ENCODE results near the gene MNX1. TPM values are rescaled to one million over a fixed set of nuclear protein-coding genes. Genes with fewer than 3 reads are reported as not detected.

MNX1 gene
- total RNA-seq, 1 donor from 2014 or later: not detected

GRCh38 chr7:157044943-157045660 lies 34.6 kb upstream of the MNX1 start:
- no peaks in the 10 kb centered on the region for H3K9me3 Mint-ChIP-seq

GRCh38 chr7:157044147-157044687 lies 33.8 kb upstream of the MNX1 start:
- no peaks in the 10 kb centered on the region for H4K20me1 ChIP-seq (ENCODE audit: low read depth)
- no peak overlapping the region for H2AFZ ChIP-seq (replicated peaks)
- no peak overlapping the region for H3K4me3 ChIP-seq
- Mint-ChIP-seq H3K27me3 (ENCODE audit: insufficient read depth, low read depth) (peaks cover 11% of the 10 kb centered on the region), H3K9me3 (no peaks in the 10 kb centered on the region), H3K4me3 (no peak overlapping the region), H3K36me3 (no peaks in the 10 kb centered on the region), H3K27ac (no peak overlapping the region), H3K4me1 (no peaks in the 10 kb centered on the region)
- no peaks in the 10 kb centered on the region for H3K4me1 ChIP-seq
- no peak for DNase-seq (ENCODE audit: low spot score)
- no peaks in the 10 kb centered on the region for H3K79me2 ChIP-seq (ENCODE audit: low read depth)
- H3K4me2 ChIP-seq: no peak overlapping the region
- H3K27me3 ChIP-seq: peaks cover 6% of the 10 kb centered on the region
- H3K27ac ChIP-seq: no peak overlapping the region
- H3K9ac ChIP-seq: no peak overlapping the region
- no peaks in the 10 kb centered on the region for H3K36me3 ChIP-seq
- H3F3A ChIP-seq (ENCODE audit: low read depth): no peaks in the 10 kb centered on the region
- H3K9me3 ChIP-seq (ENCODE audit: low read depth): no peaks in the 10 kb centered on the region
- TF ChIP-seq EZH2phosphoT487 (IDR thresholded peaks at IDR 0.05): no peak

More at GRCh38 chr7:157044943-157045660, 34.6 kb upstream of the MNX1 start:
- Histone ChIP-seq H2AFZ (replicated peaks) (no peak overlapping the region), H3K79me2 (ENCODE audit: low read depth) (no peaks in the 10 kb centered on the region), H3K27me3 (peaks cover 7% of the 10 kb centered on the region), H3K36me3 (no peaks in the 10 kb centered on the region), H4K20me1 (ENCODE audit: low read depth) (no peaks in the 10 kb centered on the region), H3F3A (ENCODE audit: low read depth) (no peaks in the 10 kb centered on the region), H3K9me3 (ENCODE audit: low read depth) (no peaks in the 10 kb centered on the region), H3K9ac (no peak overlapping the region), H3K4me1 (no peaks in the 10 kb centered on the region), H3K4me2 (no peak overlapping the region), H3K4me3 (no peak overlapping the region), H3K27ac (no peak overlapping the region)
- no peak overlapping the region for H3K4me3 Mint-ChIP-seq
- no peaks in the 10 kb centered on the region for H3K36me3 Mint-ChIP-seq
- peaks cover 11% of the 10 kb centered on the region for H3K27me3 Mint-ChIP-seq (ENCODE audit: insufficient read depth, low read depth)
- no peak overlapping the region for H3K27ac Mint-ChIP-seq
- no peak for DNase-seq (ENCODE audit: low spot score)
- H3K4me1 Mint-ChIP-seq: no peaks in the 10 kb centered on the region
- no peak for TF ChIP-seq EZH2phosphoT487 (IDR thresholded peaks at IDR 0.05)

GRCh38 chr7:157043745-157044144 lies 33.3 kb upstream of the MNX1 start:
- Mint-ChIP-seq H3K4me3 (no peak overlapping the region), H3K36me3 (no peaks in the 10 kb centered on the region), H3K4me1 (no peaks in the 10 kb centered on the region), H3K9me3 (no peaks in the 10 kb centered on the region), H3K27me3 (ENCODE audit: insufficient read depth, low read depth) (peaks cover 9% of the 10 kb centered on the region), H3K27ac (no peak overlapping the region)
- Histone ChIP-seq H3K4me2 (no peak overlapping the region), H3K9ac (no peak overlapping the region), H3K36me3 (no peaks in the 10 kb centered on the region), H3K27me3 (peaks cover 1% of the 10 kb centered on the region), H3K4me1 (no peaks in the 10 kb centered on the region), H3F3A (ENCODE audit: low read depth) (no peaks in the 10 kb centered on the region), H3K4me3 (no peak overlapping the region), H4K20me1 (ENCODE audit: low read depth) (no peaks in the 10 kb centered on the region), H2AFZ (replicated peaks) (no peak overlapping the region), H3K27ac (no peak overlapping the region), H3K79me2 (ENCODE audit: low read depth) (no peaks in the 10 kb centered on the region), H3K9me3 (ENCODE audit: low read depth) (no peaks in the 10 kb centered on the region)
- TF ChIP-seq EZH2 (IDR thresholded peaks at IDR 0.05) (no peak), CTCF (IDR thresholded peaks at IDR 0.05) (no peak), EZH2phosphoT487 (IDR thresholded peaks at IDR 0.05) (no peak)
- DNase-seq (ENCODE audit: low spot score): no peak

GRCh38 chr7:157041514-157042277 lies 31.2 kb upstream of the MNX1 start:
- Histone ChIP-seq H3F3A (ENCODE audit: low read depth) (no peaks in the 10 kb centered on the region), H3K79me2 (ENCODE audit: low read depth) (no peaks in the 10 kb centered on the region), H3K27me3 (peaks cover 10% of the 10 kb centered on the region), H3K4me3 (no peak overlapping the region), H3K9ac (no peak overlapping the region), H3K9me3 (ENCODE audit: low read depth) (no peaks in the 10 kb centered on the region), H3K4me2 (no peak overlapping the region), H3K36me3 (no peaks in the 10 kb centered on the region), H3K4me1 (no peaks in the 10 kb centered on the region), H4K20me1 (ENCODE audit: low read depth) (no peaks in the 10 kb centered on the region), H3K27ac (no peak overlapping the region), H2AFZ (replicated peaks) (no peak overlapping the region)
- H3K9me3 Mint-ChIP-seq: peaks cover 3% of the 10 kb centered on the region
- no peaks in the 10 kb centered on the region for H3K36me3 Mint-ChIP-seq
- DNase-seq (ENCODE audit: low spot score): no peak
- no peak overlapping the region for H3K4me3 Mint-ChIP-seq
- H3K27me3 Mint-ChIP-seq (ENCODE audit: insufficient read depth, low read depth): peaks cover 10% of the 10 kb centered on the region
- no peaks in the 10 kb centered on the region for H3K4me1 Mint-ChIP-seq
- TF ChIP-seq EZH2 (IDR thresholded peaks at IDR 0.05) (no peak), CTCF (IDR thresholded peaks at IDR 0.05) (no peak), EZH2phosphoT487 (IDR thresholded peaks at IDR 0.05) (no peak)
- no peak overlapping the region for H3K27ac Mint-ChIP-seq
